ENCODE data around the gene NUP98. TPM values are rescaled to one million over a fixed set of nuclear protein-coding genes. Genes with fewer than 3 reads are reported as not detected.

The NUP98 gene
- polyA plus RNA-seq, 1 of the 3 experiments (the other 2 are of a cell fraction): 56.4 TPM

DNA sequence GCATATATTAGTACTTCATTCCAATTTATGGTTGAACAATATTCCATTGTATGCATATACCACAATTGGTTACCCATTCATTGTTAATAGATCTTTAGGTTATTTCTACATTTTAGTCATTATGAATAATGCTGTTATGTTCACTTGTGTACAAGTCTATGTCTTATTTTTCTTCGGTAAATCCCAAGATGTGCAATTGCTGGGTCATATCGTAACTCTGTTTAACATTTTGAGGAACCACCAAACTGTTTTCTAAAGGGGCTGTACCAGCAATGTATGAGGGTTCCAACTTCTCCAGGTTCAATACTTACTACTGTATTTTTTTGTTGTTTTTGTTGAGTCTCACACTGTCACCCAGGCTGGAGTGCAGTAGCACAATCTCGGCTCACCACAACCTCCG lies 33.1 kb downstream of the NUP98 start:
- DNase-seq: no peak
- Histone ChIP-seq H3K4me3 (ENCODE audit: low read depth in 2 of 2, low read length in 1 of 2) (no peak overlapping the region), H3K27me3 (ENCODE audit: insufficient read depth) (no peaks in the 10 kb centered on the region), H3K9me3 (no peaks in the 10 kb centered on the region), H2AFZ (ENCODE audit: low read depth) (no peak overlapping the region), H3K36me3 (replicated peaks in 1 of 2; ENCODE audit: control insufficient read depth in 1 of 2, insufficient read depth in 2 of 2, low read length in 1 of 2) (peaks cover 57 to 96% of the 10 kb centered on the region in 2 experiments), H3K9me2 (no peaks in the 10 kb centered on the region), H3K27ac (ENCODE audit: low read depth in 2 of 2, low read length in 1 of 2) (no peak overlapping the region), H3F3A (replicated peaks; ENCODE audit: insufficient read depth) (peaks cover 7% of the 10 kb centered on the region), H3K4me2 (no peak overlapping the region), H3K4me1 (ENCODE audit: control insufficient read depth in 1 of 2, insufficient read depth in 2 of 2, low read depth in 1 of 2, low read length in 1 of 2) (no peaks in the 10 kb centered on the region), H4K20me1 (ENCODE audit: insufficient read depth) (no peaks in the 10 kb centered on the region), H3K79me2 (ENCODE audit: insufficient read depth) (peaks cover 8% of the 10 kb centered on the region; the same call in 1 of the 2 replicates), H3K9ac (no peak overlapping the region)
- CTCF ChIA-PET: no interaction called here
- POLR2A ChIA-PET: no interaction called here
- WGBS (ENCODE audit: low lambda C conversion rate): 95% methylated on average over 4 of the region's 4 CpGs
- TF ChIP-seq, protein P1, sequence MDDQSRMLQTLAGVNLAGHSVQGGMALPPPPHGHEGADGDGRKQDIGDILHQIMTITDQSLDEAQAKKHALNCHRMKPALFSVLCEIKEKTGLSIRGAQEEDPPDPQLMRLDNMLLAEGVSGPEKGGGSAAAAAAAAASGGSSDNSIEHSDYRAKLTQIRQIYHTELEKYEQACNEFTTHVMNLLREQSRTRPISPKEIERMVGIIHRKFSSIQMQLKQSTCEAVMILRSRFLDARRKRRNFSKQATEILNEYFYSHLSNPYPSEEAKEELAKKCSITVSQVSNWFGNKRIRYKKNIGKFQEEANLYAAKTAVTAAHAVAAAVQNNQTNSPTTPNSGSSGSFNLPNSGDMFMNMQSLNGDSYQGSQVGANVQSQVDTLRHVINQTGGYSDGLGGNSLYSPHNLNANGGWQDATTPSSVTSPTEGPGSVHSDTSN (IDR thresholded peaks at IDR 0.05): no peak
- TF ChIP-seq TCF12 (IDR thresholded peaks at IDR 0.05): no peak
- TF ChIP-seq RAD21 (IDR thresholded peaks at IDR 0.05; ENCODE audit: low read length): no peak
- no peak for TF ChIP-seq RCOR1 (IDR thresholded peaks at IDR 0.05; ENCODE audit: low read length)
- no peak for TF ChIP-seq JUND (IDR thresholded peaks at IDR 0.05)
- TF ChIP-seq SMC3 (IDR thresholded peaks at IDR 0.05; ENCODE audit: low read depth, low read length): no peak
- TF ChIP-seq FOXJ3 (CRISPR knock-in tag; IDR thresholded peaks at IDR 0.05): no peak
- TF ChIP-seq, protein P2, sequence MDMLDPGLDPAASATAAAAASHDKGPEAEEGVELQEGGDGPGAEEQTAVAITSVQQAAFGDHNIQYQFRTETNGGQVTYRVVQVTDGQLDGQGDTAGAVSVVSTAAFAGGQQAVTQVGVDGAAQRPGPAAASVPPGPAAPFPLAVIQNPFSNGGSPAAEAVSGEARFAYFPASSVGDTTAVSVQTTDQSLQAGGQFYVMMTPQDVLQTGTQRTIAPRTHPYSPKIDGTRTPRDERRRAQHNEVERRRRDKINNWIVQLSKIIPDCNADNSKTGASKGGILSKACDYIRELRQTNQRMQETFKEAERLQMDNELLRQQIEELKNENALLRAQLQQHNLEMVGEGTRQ (IDR thresholded peaks at IDR 0.05; ENCODE audit: borderline replicate concordance, low read depth, low read length): no peak
- no peak for TF ChIP-seq EP300 (IDR thresholded peaks at IDR 0.05; ENCODE audit: borderline replicate concordance in 1 of 2, low read depth in 1 of 2, low read length in 1 of 2)
- TF ChIP-seq, protein P3, sequence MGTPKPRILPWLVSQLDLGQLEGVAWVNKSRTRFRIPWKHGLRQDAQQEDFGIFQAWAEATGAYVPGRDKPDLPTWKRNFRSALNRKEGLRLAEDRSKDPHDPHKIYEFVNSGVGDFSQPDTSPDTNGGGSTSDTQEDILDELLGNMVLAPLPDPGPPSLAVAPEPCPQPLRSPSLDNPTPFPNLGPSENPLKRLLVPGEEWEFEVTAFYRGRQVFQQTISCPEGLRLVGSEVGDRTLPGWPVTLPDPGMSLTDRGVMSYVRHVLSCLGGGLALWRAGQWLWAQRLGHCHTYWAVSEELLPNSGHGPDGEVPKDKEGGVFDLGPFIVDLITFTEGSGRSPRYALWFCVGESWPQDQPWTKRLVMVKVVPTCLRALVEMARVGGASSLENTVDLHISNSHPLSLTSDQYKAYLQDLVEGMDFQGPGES (IDR thresholded peaks at IDR 0.05; ENCODE audit: low read depth, low read length): no peak
- TF ChIP-seq, protein P4, sequence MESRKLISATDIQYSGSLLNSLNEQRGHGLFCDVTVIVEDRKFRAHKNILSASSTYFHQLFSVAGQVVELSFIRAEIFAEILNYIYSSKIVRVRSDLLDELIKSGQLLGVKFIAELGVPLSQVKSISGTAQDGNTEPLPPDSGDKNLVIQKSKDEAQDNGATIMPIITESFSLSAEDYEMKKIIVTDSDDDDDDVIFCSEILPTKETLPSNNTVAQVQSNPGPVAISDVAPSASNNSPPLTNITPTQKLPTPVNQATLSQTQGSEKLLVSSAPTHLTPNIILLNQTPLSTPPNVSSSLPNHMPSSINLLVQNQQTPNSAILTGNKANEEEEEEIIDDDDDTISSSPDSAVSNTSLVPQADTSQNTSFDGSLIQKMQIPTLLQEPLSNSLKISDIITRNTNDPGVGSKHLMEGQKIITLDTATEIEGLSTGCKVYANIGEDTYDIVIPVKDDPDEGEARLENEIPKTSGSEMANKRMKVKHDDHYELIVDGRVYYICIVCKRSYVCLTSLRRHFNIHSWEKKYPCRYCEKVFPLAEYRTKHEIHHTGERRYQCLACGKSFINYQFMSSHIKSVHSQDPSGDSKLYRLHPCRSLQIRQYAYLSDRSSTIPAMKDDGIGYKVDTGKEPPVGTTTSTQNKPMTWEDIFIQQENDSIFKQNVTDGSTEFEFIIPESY (IDR thresholded peaks at IDR 0.05; ENCODE audit: borderline replicate concordance, low read depth): no peak
- no peak for TF ChIP-seq FOSL2 (IDR thresholded peaks at IDR 0.05; ENCODE audit: borderline replicate concordance, low read depth)
- no peak for TF ChIP-seq POLR2AphosphoS5 (IDR thresholded peaks at IDR 0.05; ENCODE audit: low read depth, low read length)
- TF ChIP-seq TEAD4 (IDR thresholded peaks at IDR 0.05; ENCODE audit: borderline replicate concordance, insufficient read depth): no peak
- TF ChIP-seq ELF1 (IDR thresholded peaks at IDR 0.05): no peak
- no peak for TF ChIP-seq MXI1 (IDR thresholded peaks at IDR 0.05; ENCODE audit: low read depth, low read length)
- TF ChIP-seq, protein P5, sequence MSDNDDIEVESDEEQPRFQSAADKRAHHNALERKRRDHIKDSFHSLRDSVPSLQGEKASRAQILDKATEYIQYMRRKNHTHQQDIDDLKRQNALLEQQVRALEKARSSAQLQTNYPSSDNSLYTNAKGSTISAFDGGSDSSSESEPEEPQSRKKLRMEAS (IDR thresholded peaks at IDR 0.05; ENCODE audit: low read depth): no peak
- TF ChIP-seq CHD2 (IDR thresholded peaks at IDR 0.05; ENCODE audit: low read length, partially characterized antibody): no peak

Measured in SK-N-SH (cell line).